ENCODE data around the gene SLC35E1.

SLC35E1 gene

GRCh38 chr19:16579381-16579780, 7.2 kb upstream of the SLC35E1 start:
- TF ChIP-seq CTCF (IDR thresholded peaks at IDR 0.05; ENCODE audit: low read depth, low read length), result no peak
- no peak overlapping the region for H3K4me3 ChIP-seq (ENCODE audit: low read depth, low read length)

DNA sequence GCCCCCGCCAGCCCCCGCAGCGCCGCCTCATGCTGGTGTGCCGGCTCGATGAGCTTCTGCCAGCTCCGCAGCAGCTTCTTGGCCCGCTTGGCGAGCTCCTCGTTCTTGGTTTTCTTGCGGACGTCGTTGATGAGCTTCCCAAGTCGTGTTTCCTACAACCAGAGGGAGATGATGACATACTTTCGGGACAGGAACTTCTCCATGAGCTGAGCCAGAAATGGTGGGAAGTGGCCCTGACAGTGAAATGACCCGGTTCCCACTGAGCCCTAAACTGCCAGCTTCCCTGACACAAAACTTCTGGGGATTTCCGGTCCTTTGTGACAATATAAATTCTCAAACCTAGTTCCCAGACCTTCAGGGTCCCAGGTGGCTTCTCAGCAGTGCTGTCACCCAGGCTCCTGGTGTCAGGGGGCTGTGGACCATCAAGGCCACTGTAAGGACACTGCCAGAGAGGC, 5.3 kb upstream of the SLC35E1 start:
- TF ChIP-seq CTCF (IDR thresholded peaks at IDR 0.05; ENCODE audit: low read depth, low read length), result no peak
- H3K4me3 ChIP-seq (ENCODE audit: low read depth, low read length), result no peak overlapping the region

DNA sequence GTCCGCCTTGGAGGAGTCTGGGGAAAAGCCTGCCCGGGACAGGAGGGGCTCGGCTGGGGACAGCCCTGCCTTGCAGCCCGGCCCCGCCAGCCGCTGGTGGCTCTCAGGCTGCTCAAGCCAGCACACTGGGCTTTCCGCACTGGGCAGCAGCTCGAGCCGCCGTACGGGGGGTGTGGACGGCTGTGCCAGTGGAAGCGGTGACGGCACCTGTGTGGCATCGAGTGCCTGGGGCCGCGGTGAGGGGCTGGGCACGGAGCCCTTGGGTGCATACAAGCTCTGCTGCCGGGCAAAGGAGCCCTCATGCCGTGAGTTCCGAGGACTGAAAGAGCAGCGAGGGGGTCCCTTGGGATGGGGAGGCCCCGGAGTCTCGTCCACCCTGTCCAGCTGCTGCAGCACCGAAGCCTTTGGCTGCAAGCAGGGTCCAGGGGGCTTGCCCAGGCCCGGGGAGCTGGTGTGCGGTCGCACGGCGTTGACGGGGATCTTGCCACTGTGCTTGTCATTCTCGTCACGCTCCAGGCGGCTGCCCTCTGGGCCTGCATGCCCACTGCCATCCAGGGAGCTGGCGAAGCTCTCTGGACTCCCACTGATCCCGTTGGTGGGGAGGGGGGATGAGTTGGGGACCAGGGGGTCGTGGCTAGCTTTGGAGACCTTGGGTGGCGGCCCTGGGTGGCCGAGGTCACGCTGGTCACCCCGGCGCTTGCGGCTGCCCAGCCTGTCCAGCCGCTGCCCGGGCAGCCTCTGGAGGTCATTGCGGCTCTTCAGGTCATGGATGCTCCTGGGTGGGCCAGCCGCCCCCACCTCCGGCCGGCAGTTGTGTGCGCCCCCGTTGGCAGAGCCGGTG, 4.7 kb upstream of the SLC35E1 start:
- TF ChIP-seq CTCF (IDR thresholded peaks at IDR 0.05; ENCODE audit: low read depth, low read length), result no peak
- no peak overlapping the region for H3K4me3 ChIP-seq (ENCODE audit: low read depth, low read length)

DNA sequence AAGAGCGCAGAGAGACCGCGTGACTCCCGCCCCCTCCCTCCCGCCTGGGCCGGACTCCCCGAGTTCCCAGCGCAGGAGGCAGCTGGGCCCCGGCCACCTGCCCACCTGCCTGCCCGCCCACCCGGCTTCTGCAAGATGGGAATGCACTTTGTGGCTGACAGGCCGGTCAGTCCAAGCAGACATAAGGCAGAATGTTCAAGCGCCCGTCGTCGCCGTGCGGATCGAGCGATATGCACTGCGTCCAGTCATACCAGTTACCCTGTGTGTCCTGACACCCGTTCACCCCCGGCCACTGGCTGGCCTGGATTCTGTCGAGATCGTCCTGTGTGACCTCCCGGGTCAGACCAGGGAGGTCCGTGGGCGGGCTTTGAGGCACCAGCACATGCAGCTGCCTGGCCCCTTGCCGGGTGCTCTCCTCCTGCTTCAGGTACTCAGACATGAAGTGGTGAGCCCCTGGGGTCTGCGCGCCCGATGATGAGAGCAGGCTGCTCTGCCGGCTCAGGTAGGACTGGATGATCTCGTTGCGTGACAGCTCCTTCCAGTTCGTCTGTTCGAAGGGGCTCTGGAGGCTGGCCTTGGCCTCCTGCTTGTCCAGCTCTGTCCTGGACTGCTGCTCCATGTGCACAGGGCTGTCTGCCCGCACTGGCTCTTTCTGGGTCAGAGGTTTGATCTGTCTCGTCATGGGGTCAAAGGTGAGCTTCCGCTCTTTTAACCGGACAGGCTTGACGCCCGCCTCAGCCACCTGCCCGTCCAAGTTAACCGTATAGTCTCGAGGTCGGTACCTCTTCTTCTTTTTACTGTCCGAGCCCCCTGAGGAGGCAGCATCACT, 3.9 kb upstream of the SLC35E1 start:
- no peak overlapping the region for H3K4me3 ChIP-seq (ENCODE audit: low read depth, low read length)
- TF ChIP-seq CTCF (IDR thresholded peaks at IDR 0.05; ENCODE audit: low read depth, low read length), result no peak

- H3K4me3 ChIP-seq (ENCODE audit: low read depth, low read length), result no peak overlapping the region
- no peak for TF ChIP-seq CTCF (IDR thresholded peaks at IDR 0.05; ENCODE audit: low read depth, low read length)
Observed at GRCh38 chr19:16575282-16575681, 3.1 kb upstream of the SLC35E1 start.

DNA sequence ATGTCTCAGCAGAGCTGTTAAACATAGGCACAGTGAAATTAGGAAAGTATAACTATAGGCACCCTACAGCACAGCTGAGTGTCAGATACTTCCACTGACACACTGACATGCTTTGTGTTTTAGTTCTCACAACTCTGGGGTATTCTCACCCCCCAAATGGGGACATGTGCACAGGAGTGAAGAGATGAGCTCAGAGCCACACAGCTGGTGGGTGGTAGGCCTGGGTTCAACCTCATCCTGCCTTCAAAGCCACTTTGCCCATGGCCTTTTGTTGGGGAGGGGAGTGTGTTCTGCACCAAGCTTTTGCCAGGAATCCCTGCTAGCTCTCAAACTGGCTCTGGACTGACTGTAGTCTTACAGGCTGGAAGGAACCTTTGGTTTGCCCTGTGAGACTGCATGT, 1.7 kb upstream of the SLC35E1 start:
- no peak for TF ChIP-seq CTCF (IDR thresholded peaks at IDR 0.05; ENCODE audit: low read depth, low read length)
- peak overlapping the region; percentile 79 for H3K4me3 ChIP-seq (ENCODE audit: low read depth, low read length)

GRCh38 chr19:16573296-16573695, 1.1 kb upstream of the SLC35E1 start:
- no peak for TF ChIP-seq CTCF (IDR thresholded peaks at IDR 0.05; ENCODE audit: low read depth, low read length)
- H3K4me3 ChIP-seq (ENCODE audit: low read depth, low read length), result peak overlapping the region; percentile 79

Data from WI38 (cell line).